UCSD-AML1 (cell line): ENCODE data around the gene POTED.
"Not testable (repeated sequence)": the region's sequence is repeated elsewhere in the genome, so short reads cannot be mapped to it uniquely, and the experiment has no call there.

Source experiments
- DNase-seq: peaks from one replicate; lab custom pipeline; 2025; ENCODE audit not compliant: unreplicated experiment; lab: John Stamatoyannopoulos, UW

POTED gene

GRCh38 chr21:13609477-13609876 lies at the start of gene POTED:
TSS of gene POTED (plus strand) at chr21:13609777. CDS start at chr21:13610229, 452 bp downstream.
- DNase-seq: not testable (repeated sequence)

DNA sequence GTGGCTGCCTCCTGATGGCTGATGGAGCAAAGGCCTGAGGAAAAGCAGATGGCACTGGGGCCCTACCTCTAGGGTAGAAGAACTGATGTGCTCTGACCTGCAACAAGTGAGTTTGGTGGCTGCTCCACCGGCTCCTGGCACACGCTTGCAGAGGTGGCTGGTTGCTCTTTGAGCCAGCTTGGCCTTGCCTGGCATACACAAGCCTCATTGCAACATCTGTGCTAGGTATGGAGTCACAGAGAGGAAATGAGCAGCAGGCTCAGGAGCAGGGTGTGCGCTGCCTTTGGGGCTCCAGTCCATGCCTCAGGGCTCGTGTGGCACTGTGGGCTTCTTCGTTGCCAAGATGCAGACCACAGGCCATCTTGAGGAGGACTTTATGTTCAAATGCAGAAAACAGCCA lies 40.5 kb downstream of the POTED start:
- not testable (repeated sequence) for DNase-seq

GRCh38 chr21:13651746-13652145 lies 42.2 kb downstream of the POTED start:
- not testable (repeated sequence) for DNase-seq
